HG02642 (cell line): ENCODE results near the gene COLEC11.
A peak's percentile ranks its signal among the peaks of the same experiment; 100 is the strongest.
"Not testable (repeated sequence)": the region's sequence is repeated elsewhere in the genome, so short reads cannot be mapped to it uniquely, and the experiment has no call there.

Experiments used
- ATAC-seq: cut with Tn5 transposase; IDR thresholded peaks from one replicate; pipeline ENCODE4 v1.9.1; 2021; ENCODE audit warnings: mild to moderate bottlenecking; ENCODE audit not compliant: unreplicated experiment, poor library complexity

COLEC11 gene

GRCh38 chr2:3635975-3636327, 41.0 kb downstream of the COLEC11 start:
- not testable (repeated sequence) for ATAC-seq

- ATAC-seq: no peak
Observed at GRCh38 chr2:3636586-3637310, 41.8 kb downstream of the COLEC11 start.

- ATAC-seq: no peak
Observed at GRCh38 chr2:3637311-3637675, 42.4 kb downstream of the COLEC11 start.

GRCh38 chr2:3637692-3638455, 43.0 kb downstream of the COLEC11 start:
- no peak for ATAC-seq

GRCh38 chr2:3638456-3638810, 43.5 kb downstream of the COLEC11 start:
- ATAC-seq: no peak

- no peak for ATAC-seq
Observed at GRCh38 chr2:3639015-3639630, 44.2 kb downstream of the COLEC11 start.

- ATAC-seq: no peak
Observed at GRCh38 chr2:3639653-3640052, 44.7 kb downstream of the COLEC11 start.

GRCh38 chr2:3641181-3641580, 46.3 kb downstream of the COLEC11 start:
- ATAC-seq: no peak

GRCh38 chr2:3641841-3642421, 47.0 kb downstream of the COLEC11 start:
- no peak for ATAC-seq

- no peak for ATAC-seq
Observed at GRCh38 chr2:3642521-3643215, 47.8 kb downstream of the COLEC11 start.

- no peak for ATAC-seq
Observed at GRCh38 chr2:3643371-3644245, 48.7 kb downstream of the COLEC11 start.

GRCh38 chr2:3644246-3644525, 49.3 kb downstream of the COLEC11 start:
- ATAC-seq: peak; percentile 60

GRCh38 chr2:3644891-3645605, 50.1 kb downstream of the COLEC11 start:
- ATAC-seq: no peak

- no peak for ATAC-seq
Observed at GRCh38 chr2:3645745-3646389, 51.0 kb downstream of the COLEC11 start.

GRCh38 chr2:3646446-3646845, 51.5 kb downstream of the COLEC11 start:
- no peak for ATAC-seq

GRCh38 chr2:3647246-3647645, 52.3 kb downstream of the COLEC11 start:
- ATAC-seq: no peak

GRCh38 chr2:3647831-3648651, 53.1 kb downstream of the COLEC11 start:
- no peak for ATAC-seq

- ATAC-seq: no peak
Observed at GRCh38 chr2:3648652-3649177, 53.8 kb downstream of the COLEC11 start.
